Mesothelial cell of epicardium (in vitro differentiated cells): ENCODE measurements around the gene PPP1R9A. TPM values are rescaled to one million over a fixed set of nuclear protein-coding genes. Genes with fewer than 3 reads are reported as not detected.

Experiments
- DNase-seq, 2 experiments: peaks; one replicate each; pipeline ENCODE4 v3.0.0; 2021; ENCODE audit warnings: low spot score in 2 of 2; ENCODE audit not compliant: unreplicated experiment in 2 of 2
- H3K27ac Mint-ChIP-seq: 2 replicates; pipeline ENCODE4 v1.8.0; 2021; ENCODE audit warnings: mixed read lengths
- H3K27me3 Mint-ChIP-seq: 2 replicates; pipeline ENCODE4 v1.8.0; 2021; ENCODE audit warnings: low read depth, mixed read lengths
- H3K36me3 Mint-ChIP-seq: 2 replicates; pipeline ENCODE4 v1.8.0; 2021; ENCODE audit warnings: mixed read lengths
- H3K4me1 Mint-ChIP-seq: 2 replicates; pipeline ENCODE4 v1.8.0; 2021; ENCODE audit warnings: mixed read lengths
- H3K4me3 Mint-ChIP-seq: 2 replicates; pipeline ENCODE4 v1.8.0; 2021; ENCODE audit warnings: mild to moderate bottlenecking, moderate library complexity, mixed read lengths
- H3K9me3 Mint-ChIP-seq: 2 replicates; pipeline ENCODE4 v1.8.0; 2021; ENCODE audit warnings: mixed read lengths
- CTCF ChIP-seq: fragments of 200-600 bp; sonication (generic); IDR thresholded peaks from one replicate; pipeline ENCODE4 v1.5.0; 2021; ENCODE audit warnings: antibody characterized with exemption; ENCODE audit not compliant: unreplicated experiment
- total RNA-seq: library from RNA; stranded (reverse); gene quantifications from 3 replicates; pipeline ENCODE4 v1.2.1, GENCODE V29; 2021

Gene PPP1R9A
- total RNA-seq, 1 donor from 2014 or later = 39.3 TPM

- no peak for TF ChIP-seq CTCF
- Mint-ChIP-seq H3K4me1 (peaks cover 34% of the 10 kb centered on the region), H3K27me3 (no peaks in the 10 kb centered on the region), H3K36me3 (no peaks in the 10 kb centered on the region), H3K4me3 (no peak overlapping the region), H3K27ac (no peak overlapping the region), H3K9me3 (peaks cover 24% of the 10 kb centered on the region)
- DNase-seq = no peak
These were observed 331.0 kb downstream of the PPP1R9A start for GRCh38 chr7:95238252-95238943.

- no peak for DNase-seq
- Mint-ChIP-seq H3K27me3 (no peaks in the 10 kb centered on the region), H3K4me1 (peaks cover 34% of the 10 kb centered on the region), H3K4me3 (no peak overlapping the region), H3K36me3 (no peaks in the 10 kb centered on the region), H3K27ac (peak overlapping the region; percentile 36), H3K9me3 (no peaks in the 10 kb centered on the region)
- no peak for TF ChIP-seq CTCF
These were observed 333.5 kb downstream of the PPP1R9A start for GRCh38 chr7:95240921-95241320.

- Mint-ChIP-seq H3K4me3 (no peak overlapping the region), H3K27me3 (no peaks in the 10 kb centered on the region), H3K36me3 (no peaks in the 10 kb centered on the region), H3K27ac (peak overlapping the region; percentile 40), H3K9me3 (no peaks in the 10 kb centered on the region), H3K4me1 (peaks cover 46% of the 10 kb centered on the region)
- TF ChIP-seq CTCF = no peak
- no peak for DNase-seq
These were observed 334.9 kb downstream of the PPP1R9A start for GRCh38 chr7:95242266-95242665.

GRCh38 chr7:95244616-95245015, 337.2 kb downstream of the PPP1R9A start:
- Mint-ChIP-seq H3K4me3 (no peak overlapping the region), H3K27ac (no peak overlapping the region), H3K4me1 (peaks cover 41% of the 10 kb centered on the region), H3K36me3 (no peaks in the 10 kb centered on the region), H3K27me3 (no peaks in the 10 kb centered on the region), H3K9me3 (no peaks in the 10 kb centered on the region)
- DNase-seq = no peak
- no peak for TF ChIP-seq CTCF

GRCh38 chr7:95245828-95246500, 338.6 kb downstream of the PPP1R9A start:
- H3K27ac Mint-ChIP-seq = no peak overlapping the region
- no peaks in the 10 kb centered on the region for H3K36me3 Mint-ChIP-seq
- no peaks in the 10 kb centered on the region for H3K9me3 Mint-ChIP-seq
- H3K4me3 Mint-ChIP-seq = no peak overlapping the region
- no peak for DNase-seq
- no peak for TF ChIP-seq CTCF
- no peaks in the 10 kb centered on the region for H3K27me3 Mint-ChIP-seq
- H3K4me1 Mint-ChIP-seq = peaks cover 40% of the 10 kb centered on the region
